ENCODE measurements around the gene ARHGEF12.

DNA sequence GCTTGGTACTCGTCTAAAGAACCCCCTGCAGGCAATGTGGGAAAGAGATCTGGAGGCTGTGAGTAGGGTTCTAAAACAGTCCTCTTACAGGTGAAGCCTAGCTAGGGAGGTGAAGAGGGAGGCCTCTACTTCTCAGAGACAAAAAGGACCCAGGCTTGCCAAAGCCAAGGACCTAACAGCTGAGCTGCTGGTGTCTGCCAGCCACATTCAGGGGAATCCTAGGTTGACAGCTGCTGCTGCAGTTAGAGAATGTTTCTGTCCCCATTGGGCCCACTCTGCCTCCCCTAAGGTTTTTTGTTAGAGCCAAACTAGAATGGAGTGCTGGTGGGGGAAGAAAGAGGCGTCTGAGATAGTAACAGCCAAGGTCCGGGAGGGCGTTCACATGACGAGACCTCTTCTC is 37.8 kb upstream of the ARHGEF12 start:
- TF ChIP-seq, protein P1, sequence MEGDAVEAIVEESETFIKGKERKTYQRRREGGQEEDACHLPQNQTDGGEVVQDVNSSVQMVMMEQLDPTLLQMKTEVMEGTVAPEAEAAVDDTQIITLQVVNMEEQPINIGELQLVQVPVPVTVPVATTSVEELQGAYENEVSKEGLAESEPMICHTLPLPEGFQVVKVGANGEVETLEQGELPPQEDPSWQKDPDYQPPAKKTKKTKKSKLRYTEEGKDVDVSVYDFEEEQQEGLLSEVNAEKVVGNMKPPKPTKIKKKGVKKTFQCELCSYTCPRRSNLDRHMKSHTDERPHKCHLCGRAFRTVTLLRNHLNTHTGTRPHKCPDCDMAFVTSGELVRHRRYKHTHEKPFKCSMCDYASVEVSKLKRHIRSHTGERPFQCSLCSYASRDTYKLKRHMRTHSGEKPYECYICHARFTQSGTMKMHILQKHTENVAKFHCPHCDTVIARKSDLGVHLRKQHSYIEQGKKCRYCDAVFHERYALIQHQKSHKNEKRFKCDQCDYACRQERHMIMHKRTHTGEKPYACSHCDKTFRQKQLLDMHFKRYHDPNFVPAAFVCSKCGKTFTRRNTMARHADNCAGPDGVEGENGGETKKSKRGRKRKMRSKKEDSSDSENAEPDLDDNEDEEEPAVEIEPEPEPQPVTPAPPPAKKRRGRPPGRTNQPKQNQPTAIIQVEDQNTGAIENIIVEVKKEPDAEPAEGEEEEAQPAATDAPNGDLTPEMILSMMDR (IDR thresholded peaks at IDR 0.05; ENCODE audit: low read depth, low read length): no peak
- no peak for TF ChIP-seq EZH2phosphoT487 (IDR thresholded peaks at IDR 0.05; ENCODE audit: low read depth)

All from OCI-LY3 (cell line).